Uterus (tissue), 2 donors: ENCODE results near the gene GAGE12E.
"Not testable (repeated sequence)": the region's sequence is repeated elsewhere in the genome, so short reads cannot be mapped to it uniquely, and the experiment has no call there.

ENCODE experiments used
- CTCF ChIP-seq, 4 experiments: fragments of 200-600 bp in 2 of 4; fragments of 450-650 bp in 2 of 4; sonication (generic) in 2 of 4; IDR thresholded peaks; one replicate each; pipeline ENCODE4 v1.5.1; 2016 to 2019; ENCODE audit warnings: antibody characterized with exemption in 4 of 4, mild to moderate bottlenecking in 2 of 4, moderate library complexity in 1 of 4
- POLR2A ChIP-seq, 2 donors: fragments of 450-650 bp; IDR thresholded peaks; one replicate each; pipeline ENCODE4 v1.6.1; 2016; ENCODE audit warnings: antibody characterized with exemption in 2 of 2, mild to moderate bottlenecking in 1 of 2, moderate library complexity in 1 of 2

DNA sequence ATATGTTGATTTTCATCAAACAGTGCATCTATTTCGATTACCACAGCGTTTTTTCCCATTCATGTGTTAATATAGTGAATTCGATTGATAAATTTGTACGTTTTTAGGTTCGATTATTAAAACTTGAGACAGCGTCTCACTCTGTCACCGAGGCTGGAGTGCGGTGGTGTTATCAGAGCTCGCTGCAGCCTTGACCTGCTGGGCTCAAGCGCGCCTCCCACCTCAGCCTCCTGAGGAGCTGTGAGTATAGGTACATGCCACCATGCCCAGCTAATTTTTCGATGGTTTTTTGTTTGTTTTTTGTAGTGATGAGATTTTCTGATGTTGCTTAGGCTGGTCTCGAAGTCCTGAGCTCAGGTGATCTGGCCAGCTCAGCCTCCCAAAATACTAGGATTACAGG lies 18.1 kb downstream of the GAGE12E start:
- TF ChIP-seq CTCF, POLR2A (IDR thresholded peaks at IDR 0.05): not testable (repeated sequence)
